Raji (cell line): Measurements from ENCODE around the gene SELENOO.

Experiments
- POLR2A ChIP-seq: IDR thresholded peaks from 2 replicates; pipeline ENCODE4 v1.6.1; 2011; ENCODE audit warnings: low read depth, low read length, control low read depth; ENCODE audit not compliant: insufficient read depth

The SELENOO gene

DNA sequence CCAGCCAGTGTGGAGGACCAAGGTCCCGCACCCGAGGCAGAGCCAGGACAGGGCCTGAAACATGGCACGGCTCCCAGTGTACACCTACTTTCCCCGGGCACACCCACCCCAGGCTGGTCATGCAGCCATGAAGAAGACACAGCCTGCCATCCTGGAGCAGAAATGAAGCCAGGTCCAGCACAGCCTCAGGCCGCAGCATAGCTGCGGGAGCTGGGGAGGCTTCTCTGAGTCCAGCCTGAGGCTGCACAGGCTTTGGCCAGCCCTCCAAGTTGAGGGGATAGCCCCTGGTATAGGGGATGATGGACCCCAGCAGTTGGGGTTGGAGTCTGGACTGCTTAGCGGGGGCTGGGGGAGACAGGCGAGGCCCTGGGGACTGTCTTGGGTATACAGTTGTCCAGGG, 53.1 kb downstream of the SELENOO start:
- TF ChIP-seq POLR2A: no peak

- no peak for TF ChIP-seq POLR2A
These were observed 54.3 kb downstream of the SELENOO start for GRCh38 chr22:50255099-50255498.

DNA sequence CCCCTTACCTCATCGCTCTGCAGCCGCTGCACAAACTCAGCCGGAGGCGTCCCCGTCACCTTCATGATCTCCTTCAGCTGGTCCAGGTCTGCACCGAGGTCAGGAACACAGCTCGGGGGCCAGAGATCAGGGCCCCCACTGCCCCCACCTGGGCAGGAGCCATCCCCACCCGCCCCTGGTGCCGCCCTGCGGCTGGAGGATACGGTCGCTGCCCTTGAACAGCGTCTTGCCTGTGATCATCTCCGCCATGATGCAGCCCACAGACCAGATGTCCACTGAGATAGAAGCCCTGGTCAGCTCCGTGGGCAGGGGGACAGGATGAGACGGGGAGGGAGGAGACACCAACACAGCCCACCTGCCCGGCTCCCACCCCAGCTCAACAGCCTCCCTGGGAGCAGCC, 54.8 kb downstream of the SELENOO start:
- TF ChIP-seq POLR2A: no peak

- no peak for TF ChIP-seq POLR2A
These were observed 55.5 kb downstream of the SELENOO start for GRCh38 chr22:50256258-50256862.

DNA sequence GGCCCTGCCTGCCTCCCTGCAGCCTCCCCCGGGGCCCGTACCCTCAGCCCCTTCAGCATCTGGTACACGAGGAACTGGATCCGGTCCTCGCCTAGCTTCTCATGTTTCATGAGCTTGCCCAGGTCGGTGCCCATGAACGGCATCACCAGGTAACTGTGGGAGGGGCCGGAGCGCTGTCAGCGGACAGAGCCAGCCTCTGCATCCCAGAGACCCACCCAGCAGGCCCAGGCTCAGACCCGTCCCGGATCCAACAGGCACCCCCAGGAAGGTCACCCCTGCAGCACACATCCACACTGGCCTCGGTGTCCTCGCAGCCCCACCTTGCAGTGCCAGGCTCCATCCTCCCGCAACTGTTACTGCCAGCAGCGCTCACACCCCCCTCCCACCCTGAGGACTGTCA, 56.2 kb downstream of the SELENOO start:
- TF ChIP-seq POLR2A: no peak

DNA sequence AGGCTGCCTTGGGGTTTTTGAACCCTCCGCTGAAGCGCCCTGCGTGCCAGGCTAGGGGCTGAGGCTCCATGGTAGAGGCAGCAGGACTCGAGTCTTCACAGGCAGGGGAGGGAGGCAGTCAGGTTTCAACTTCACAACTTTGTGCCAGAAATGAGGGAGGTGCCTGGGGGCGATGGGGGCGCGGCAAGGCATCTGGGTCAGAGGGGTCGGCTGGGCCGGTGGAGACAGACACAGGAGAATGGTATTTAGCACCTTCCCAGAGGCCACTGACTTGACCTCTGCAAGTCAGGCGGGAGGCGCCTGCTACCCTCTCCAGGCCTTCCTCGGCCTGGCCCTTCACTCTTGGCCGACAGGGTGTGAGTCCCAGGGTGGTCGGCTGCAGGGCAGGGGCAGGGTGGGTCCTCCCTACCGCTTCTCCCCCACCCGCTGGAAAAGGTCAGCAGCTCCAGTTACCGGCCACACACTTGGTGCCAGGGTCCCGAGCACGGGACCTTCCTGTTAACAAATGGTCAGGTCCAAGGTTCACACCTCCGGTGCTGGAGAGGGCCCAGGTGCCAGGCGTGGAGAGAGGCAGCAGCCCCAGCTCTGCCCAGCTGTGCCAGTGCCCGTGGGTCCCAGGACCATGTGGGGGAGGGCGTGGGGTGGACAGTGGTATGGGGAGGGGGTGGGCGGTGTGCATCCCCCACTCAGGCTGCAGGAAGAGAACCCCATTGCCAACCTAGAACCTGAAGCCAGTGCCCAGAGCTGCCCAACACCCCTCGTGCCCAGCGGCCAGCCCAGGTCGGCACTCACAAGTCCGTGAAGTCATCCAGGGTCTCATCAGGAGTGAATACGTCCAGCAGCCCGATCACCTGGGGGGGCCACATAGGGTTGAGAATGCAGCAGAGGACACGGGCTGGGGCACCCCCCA, 56.9 kb downstream of the SELENOO start:
- TF ChIP-seq POLR2A: no peak

GRCh38 chr22:50258361-50259292, 57.8 kb downstream of the SELENOO start:
- no peak for TF ChIP-seq POLR2A

- no peak for TF ChIP-seq POLR2A
These were observed 58.5 kb downstream of the SELENOO start for GRCh38 chr22:50259302-50259701.

DNA sequence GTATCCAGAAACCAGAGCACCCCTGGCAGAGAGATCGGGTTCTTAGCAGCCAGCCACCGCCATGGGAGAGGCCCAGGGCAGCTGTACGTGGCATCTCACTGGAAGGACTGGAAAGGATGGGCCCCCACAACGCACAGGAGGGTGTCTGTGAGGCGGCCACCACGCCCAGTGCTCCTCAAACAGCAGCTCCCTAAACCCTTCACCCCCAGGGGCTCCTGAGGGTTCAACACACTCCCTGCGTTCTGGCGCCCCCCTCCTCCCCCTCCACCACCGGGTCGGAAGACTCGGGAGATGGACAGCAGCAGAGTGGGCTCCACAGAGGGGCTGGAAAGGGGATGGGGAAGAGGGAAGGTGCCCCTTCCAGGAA, 59.6 kb downstream of the SELENOO start:
- no peak for TF ChIP-seq POLR2A

DNA sequence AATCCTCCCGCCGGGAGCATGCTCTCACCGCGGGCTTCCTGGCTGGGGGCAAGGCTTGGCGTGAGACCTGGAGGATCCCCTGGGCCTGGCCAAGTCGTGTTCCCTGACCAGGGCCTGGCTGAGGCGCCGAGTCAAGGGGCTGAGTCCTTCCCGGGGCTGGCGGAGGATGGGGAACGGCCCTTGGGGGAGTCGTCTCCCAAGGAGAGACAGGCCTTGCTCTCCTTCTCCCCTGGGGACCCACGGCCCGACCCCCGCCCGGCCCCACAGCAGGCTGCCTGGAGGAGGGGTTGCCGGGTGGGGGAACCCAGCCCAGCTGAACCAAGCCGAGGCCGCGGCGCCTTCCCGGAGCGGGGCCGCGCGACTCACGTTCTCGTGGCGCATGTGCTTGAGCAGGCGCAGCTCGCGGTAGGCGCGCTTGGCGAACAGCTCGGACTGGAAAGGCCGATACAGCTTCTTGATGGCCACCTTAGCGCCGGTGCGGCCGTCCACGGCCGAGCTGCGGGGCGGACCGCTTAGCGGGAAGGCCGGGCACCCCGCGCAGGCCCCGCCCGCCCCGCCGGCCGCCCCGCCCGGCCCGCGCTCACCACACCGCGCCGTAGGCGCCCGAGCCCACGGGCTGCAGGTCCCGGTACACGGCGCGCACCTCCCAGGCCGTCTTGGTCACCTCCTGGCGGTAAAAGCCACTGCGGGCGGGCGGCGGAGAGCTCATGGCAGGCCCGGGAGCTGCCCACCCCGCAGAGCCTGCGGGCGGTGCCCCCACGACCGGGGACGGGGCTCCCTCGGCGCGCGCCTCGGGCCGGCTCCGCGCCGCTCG, 60.2 kb downstream of the SELENOO start:
- TF ChIP-seq POLR2A: peak; percentile 64

- TF ChIP-seq POLR2A: 0 out of 2 replicates have a peak, but pooled peaks have one; percentile 2
These were observed 61.0 kb downstream of the SELENOO start, which contains the start of gene MAPK12 for GRCh38 chr22:50261615-50262459. MAPK12 (minus strand) TSS chr22:50261683; CDS start chr22:50261509, 174 bp downstream.

- no peak for TF ChIP-seq POLR2A
These were observed 61.7 kb downstream of the SELENOO start for GRCh38 chr22:50262460-50262911.

DNA sequence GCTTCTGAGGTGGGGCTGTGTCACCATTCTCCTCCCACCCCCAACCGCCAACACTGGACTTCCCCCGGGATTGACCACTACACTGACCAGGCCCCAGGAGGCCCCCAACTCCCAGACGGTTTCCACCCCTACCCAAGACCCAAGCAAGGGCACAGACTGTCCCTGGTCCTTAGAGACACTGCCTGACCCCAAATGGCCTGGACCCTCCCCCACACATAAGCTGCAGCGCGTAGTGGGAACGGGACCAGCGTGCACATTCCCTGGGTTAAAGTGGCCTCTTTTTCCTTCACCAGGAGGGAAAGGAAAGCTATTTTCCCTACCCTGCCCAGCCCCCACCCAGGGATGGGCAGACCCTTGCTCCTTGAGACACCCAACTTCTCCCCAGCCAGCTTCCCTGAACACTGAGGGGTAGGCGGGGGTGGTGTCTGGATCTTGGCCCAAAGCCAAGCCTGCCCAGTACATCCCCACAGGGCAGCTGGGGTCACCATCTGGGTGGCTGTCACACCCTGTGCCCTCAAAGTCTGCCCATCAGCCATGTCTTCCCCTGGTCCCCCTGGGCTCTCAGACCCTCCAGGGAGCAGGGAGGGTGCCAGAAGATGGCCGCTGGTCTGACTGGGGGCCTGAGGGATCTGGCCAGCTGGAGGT, 62.3 kb downstream of the SELENOO start:
- TF ChIP-seq POLR2A: no peak
